Central memory CD8-positive, alpha-beta T cell (primary cell): ENCODE measurements around the gene ERICH3.

Experiments
- ATAC-seq: fragments of 150-1000 bp; cut with Tn5 transposase; replicated peaks from 2 replicates; pipeline ENCODE4 v1.10.0; 2022; ENCODE audit warnings: mild to moderate bottlenecking, moderate FRiP score, moderate number of reproducible peaks; ENCODE audit not compliant: poor library complexity, severe bottlenecking; ENCODE audit errors: extremely low read depth
- DNase-seq, 2 donors: peaks; one replicate each; pipeline ENCODE4 v3.0.0; 2021; ENCODE audit warnings: low spot score in 2 of 2
- H3K27ac Mint-ChIP-seq: one replicate; pipeline ENCODE4 v1.8.0; 2022; ENCODE audit warnings: low read depth, mild to moderate bottlenecking, moderate library complexity, mixed read lengths
- H3K27me3 Mint-ChIP-seq: one replicate; pipeline ENCODE4 v1.8.0; 2022; ENCODE audit warnings: mixed read lengths
- H3K36me3 Mint-ChIP-seq: one replicate; pipeline ENCODE4 v1.8.0; 2022; ENCODE audit warnings: mild to moderate bottlenecking, moderate library complexity, mixed read lengths; ENCODE audit not compliant: insufficient read depth
- H3K4me1 Mint-ChIP-seq: one replicate; pipeline ENCODE4 v1.8.0; 2022; ENCODE audit warnings: mixed read lengths
- H3K4me3 Mint-ChIP-seq: one replicate; pipeline ENCODE4 v1.8.0; 2022; ENCODE audit warnings: mild to moderate bottlenecking, moderate library complexity, mixed read lengths
- H3K9me3 Mint-ChIP-seq: one replicate; pipeline ENCODE4 v1.8.0; 2022; ENCODE audit warnings: mixed read lengths

The ERICH3 gene

DNA sequence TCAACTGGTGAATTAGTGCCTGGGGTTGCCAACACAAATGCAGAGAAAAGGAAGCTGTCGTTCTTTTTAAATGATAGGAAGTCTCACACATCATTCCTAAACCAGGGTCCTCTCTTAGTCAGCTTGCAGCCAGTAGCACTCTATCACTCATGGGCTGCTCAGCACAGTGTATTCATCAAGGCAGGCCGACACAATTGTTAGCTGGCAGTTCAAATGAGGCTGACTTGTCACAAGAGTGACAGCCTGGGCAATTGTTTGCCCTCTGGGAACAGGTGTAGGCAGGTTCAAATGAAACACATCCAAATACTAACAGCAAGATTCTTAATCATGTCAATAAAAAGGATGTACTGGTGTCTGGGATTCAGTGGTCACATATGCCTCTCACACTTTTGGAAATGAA lies 76.9 kb downstream of the ERICH3 start:
- DNase-seq, result no peak
- Mint-ChIP-seq H3K36me3 (peaks cover 2% of the 10 kb centered on the region), H3K4me1 (no peaks in the 10 kb centered on the region), H3K9me3 (no peaks in the 10 kb centered on the region), H3K27ac (no peak overlapping the region), H3K4me3 (no peak overlapping the region), H3K27me3 (peaks cover 26% of the 10 kb centered on the region)
- ATAC-seq, result no peak

DNA sequence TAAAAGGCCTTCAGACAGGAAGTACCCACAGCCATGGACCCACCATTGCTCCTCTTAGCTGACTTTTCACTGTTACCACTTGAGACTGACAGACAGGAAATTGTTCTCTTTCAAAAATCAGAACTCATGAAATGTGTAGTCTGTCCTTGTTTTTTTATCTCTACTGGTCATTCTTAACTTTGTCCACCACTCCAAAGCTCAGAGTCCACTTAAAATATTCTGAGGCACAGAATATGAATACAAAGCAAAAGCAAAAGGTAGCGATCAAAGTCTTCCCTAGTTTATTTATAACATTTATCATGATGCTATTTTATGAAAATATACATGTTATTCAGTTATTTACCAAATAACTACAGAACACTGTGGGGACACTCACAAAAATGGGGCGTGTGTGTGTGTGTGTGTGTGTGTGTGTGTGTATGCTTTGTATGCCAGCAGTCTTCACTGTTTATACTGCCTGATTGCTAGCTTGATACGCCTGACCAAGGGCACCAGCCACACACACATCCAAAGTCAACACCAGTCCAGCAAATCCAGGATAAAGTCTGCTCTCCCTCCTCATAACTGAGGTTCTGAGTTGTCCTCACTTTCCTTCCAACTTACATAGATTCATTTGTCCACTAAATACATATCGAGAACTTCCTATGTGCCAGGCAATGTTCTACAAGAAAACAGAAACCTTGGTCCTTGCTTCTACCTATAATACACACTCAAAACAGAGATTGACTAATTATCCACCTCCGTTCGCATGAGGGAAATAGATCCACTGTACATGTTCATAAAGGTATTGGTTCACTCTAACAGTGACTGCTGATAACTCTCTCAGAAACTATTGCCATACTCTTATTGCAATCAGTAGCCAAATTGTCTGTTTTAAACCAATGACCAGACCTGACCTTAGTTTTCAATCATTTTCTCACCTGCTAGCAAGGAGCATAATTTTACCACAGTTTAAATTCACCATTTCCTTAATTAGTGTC lies 79.4 kb downstream of the ERICH3 start:
- Mint-ChIP-seq H3K4me1 (no peaks in the 10 kb centered on the region), H3K36me3 (peaks cover 2% of the 10 kb centered on the region), H3K27ac (no peak overlapping the region), H3K27me3 (peaks cover under 1% of the 10 kb centered on the region), H3K9me3 (no peaks in the 10 kb centered on the region), H3K4me3 (no peak overlapping the region)
- DNase-seq (no peak), ATAC-seq (no peak)

DNA sequence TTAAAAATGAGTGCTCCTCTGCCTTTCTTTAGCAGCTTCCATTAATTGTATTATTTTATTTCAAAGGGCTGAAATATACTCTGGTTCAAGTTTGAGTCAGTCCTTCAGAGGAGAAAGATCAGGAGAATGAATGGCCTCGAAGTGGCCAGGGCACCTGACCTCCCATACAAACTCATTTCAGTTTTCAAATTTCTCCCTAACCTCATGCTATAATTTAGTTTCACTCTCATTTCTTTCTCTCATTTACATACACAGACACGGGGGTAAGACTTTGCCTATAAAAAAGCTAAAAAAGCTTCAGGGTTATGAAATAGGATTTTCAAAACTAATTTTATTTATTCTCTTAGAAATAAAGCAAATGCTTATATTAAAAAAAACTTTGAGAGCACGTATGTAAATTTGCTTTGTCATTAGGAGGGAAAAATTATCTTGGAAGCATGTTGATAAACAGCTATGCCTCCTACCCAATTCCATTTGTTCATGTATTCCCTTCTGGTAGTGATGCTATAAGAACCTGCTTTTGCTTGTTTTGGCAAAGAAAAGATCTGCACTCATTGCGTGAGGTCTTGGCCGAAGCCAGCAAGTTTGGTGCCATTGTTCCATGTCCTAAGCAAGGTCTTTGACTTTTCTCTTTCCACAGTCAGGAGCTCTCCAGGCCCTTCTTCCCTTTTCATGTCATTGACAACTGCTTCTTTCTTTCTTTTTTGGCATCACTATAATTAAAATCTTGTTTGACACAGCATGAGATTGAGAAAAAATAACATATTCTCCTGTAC lies 80.8 kb downstream of the ERICH3 start:
- Mint-ChIP-seq H3K9me3 (no peaks in the 10 kb centered on the region), H3K4me3 (no peak overlapping the region), H3K36me3 (peaks cover under 1% of the 10 kb centered on the region), H3K4me1 (no peaks in the 10 kb centered on the region), H3K27ac (no peak overlapping the region), H3K27me3 (no peaks in the 10 kb centered on the region)
- DNase-seq, result no peak
- ATAC-seq, result no peak

DNA sequence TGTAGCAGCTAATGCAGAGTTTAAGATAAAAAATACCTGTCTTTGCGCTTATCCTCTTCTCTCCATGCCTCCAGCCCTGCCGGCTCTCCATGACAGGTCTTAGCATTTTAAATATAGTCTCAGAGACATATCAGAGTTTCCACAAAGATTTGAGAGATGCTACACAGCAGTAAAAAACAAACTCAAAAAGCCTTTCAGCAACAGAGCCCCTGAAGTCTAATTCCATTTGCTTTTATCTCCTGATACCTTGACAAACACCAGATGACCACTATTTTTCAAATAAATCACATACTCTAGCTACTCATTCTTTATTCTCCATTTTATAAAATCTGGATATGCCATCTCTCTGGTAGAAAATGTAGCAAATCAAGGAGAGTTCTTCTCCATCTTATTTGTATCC lies 81.6 kb downstream of the ERICH3 start:
- DNase-seq (no peak), ATAC-seq (no peak)
- H3K27ac Mint-ChIP-seq, result no peak overlapping the region
- H3K27me3 Mint-ChIP-seq, result no peaks in the 10 kb centered on the region
- no peaks in the 10 kb centered on the region for H3K36me3 Mint-ChIP-seq
- no peaks in the 10 kb centered on the region for H3K9me3 Mint-ChIP-seq
- H3K4me3 Mint-ChIP-seq, result no peak overlapping the region
- H3K4me1 Mint-ChIP-seq, result no peaks in the 10 kb centered on the region

DNA sequence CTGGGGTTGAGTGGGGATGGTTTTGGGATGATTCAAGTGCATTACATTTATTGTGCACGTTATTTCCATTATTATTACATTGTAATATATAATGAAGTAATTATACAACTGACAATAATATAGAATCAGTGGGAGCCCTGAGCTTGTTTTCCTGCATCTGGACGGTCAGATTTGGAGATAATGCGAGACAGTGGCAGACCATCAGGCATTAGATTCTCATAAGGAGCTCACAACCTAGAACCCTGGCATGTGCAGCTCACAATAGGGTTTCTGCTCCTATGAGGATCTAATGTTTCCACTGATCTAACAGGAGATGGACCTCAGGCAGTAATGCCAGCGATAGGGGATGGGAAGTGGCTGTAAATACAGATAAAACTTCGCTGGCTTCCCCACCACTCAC lies 83.3 kb downstream of the ERICH3 start:
- DNase-seq (no peak), ATAC-seq (no peak)
- Mint-ChIP-seq H3K36me3 (no peaks in the 10 kb centered on the region), H3K4me1 (peaks cover 7% of the 10 kb centered on the region), H3K9me3 (no peaks in the 10 kb centered on the region), H3K4me3 (no peak overlapping the region), H3K27ac (no peak overlapping the region), H3K27me3 (no peaks in the 10 kb centered on the region)

DNA sequence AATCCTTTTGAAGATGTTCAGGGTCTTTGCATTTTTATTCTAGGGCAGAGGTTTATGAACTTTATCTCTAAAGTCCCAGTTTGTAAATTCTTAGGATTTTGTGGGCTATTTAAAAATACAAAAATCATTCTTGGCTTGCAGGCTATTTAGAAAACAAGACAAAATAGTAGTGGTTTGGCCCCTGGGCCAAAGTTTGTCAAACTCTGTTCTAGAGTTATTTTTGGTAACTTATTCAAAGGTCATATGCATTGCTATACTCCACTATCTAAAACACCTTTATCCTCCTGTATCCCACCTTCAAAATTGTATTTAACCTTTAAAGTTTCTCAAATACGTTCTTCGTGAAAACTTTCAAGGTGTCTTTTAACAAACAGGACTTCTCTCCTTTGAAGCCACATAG lies 85.7 kb downstream of the ERICH3 start:
- no peak for DNase-seq
- H3K4me1 Mint-ChIP-seq, result peaks cover 7% of the 10 kb centered on the region
- H3K9me3 Mint-ChIP-seq, result no peaks in the 10 kb centered on the region
- no peaks in the 10 kb centered on the region for H3K27me3 Mint-ChIP-seq
- H3K4me3 Mint-ChIP-seq, result no peak overlapping the region
- H3K36me3 Mint-ChIP-seq, result no peaks in the 10 kb centered on the region
- H3K27ac Mint-ChIP-seq, result no peak overlapping the region
- no peak for ATAC-seq

DNA sequence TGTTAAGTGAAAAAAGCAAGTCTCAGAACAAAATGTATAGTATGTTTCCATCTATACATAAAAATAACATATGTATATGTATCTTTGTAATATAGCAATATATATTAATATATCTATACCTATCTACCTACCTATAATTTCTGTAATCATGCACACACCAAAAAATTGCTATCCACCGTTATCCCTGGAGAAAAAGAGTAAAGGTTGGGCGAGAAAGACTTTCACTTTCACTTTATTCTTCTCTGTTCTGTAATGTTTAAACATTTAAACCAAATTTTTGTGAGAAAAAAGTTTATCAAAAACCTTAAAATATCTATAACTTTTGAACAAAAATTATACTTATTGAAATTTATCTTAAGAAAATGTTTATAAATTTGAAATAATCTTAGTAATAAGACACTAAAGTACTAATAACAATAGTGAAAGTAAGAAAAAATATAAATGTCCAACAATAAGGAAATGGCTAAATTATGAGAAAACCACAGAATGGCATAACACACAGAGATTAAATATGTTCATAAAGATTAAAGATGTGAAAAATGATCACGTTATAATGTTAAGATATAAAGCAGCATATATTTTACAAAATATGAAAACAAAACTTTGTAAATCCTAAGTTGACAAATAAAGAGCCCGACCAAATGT lies 87.2 kb downstream of the ERICH3 start:
- Mint-ChIP-seq H3K27ac (peak overlapping the region; percentile 27), H3K36me3 (no peaks in the 10 kb centered on the region)

DNA sequence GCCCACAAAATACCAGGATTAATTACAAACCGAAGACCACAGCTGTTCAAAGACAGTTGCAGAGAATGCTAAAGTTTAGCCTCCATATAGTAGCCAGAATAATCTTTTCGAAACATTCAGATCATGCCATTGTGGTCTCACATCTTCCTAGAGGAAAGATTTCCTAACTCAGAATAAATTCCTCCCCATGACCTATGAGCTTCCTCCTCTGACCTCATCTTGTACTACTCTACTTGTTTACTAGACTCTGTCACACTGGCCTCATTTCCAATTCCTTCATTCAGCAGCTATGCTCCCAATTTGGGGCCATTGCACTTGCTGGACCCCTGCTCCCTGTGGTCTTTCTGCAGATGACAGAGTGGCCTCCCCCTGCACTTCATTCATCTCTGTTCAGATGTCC lies 89.4 kb downstream of the ERICH3 start:
- Mint-ChIP-seq H3K9me3 (no peaks in the 10 kb centered on the region), H3K4me1 (peaks cover 7% of the 10 kb centered on the region), H3K36me3 (no peaks in the 10 kb centered on the region), H3K27me3 (no peaks in the 10 kb centered on the region), H3K4me3 (no peak overlapping the region), H3K27ac (no peak overlapping the region)
- ATAC-seq (no peak), DNase-seq (no peak)

More for the DNA sequence above, 87.2 kb downstream of the ERICH3 start:
- no peaks in the 10 kb centered on the region for H3K27me3 Mint-ChIP-seq
- no peak for DNase-seq
- no peaks in the 10 kb centered on the region for H3K9me3 Mint-ChIP-seq
- no peak for ATAC-seq
- H3K4me3 Mint-ChIP-seq, result peak overlapping the region; percentile 57
- H3K4me1 Mint-ChIP-seq, result peaks cover 7% of the 10 kb centered on the region

DNA sequence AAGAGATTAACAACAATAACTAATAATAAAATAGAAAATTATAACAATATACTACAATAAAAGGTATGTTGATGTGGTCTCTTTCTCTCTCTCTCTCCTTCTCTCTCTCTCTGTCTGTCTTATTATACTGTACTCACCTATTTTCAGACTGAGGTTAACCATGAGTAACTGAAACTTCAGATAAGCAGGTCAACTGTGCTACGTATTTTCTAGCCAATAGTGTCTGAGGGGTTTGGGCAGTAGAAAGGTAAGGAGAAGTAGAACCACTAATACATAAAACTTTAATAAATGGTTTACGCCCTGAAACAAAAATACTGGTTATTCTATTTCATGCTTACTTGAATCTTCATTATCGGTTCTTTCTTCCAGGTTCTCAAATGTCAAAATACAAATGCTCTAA lies 90.2 kb downstream of the ERICH3 start:
- Mint-ChIP-seq H3K27me3 (no peaks in the 10 kb centered on the region), H3K36me3 (no peaks in the 10 kb centered on the region), H3K27ac (no peak overlapping the region), H3K9me3 (no peaks in the 10 kb centered on the region), H3K4me1 (peaks cover 7% of the 10 kb centered on the region), H3K4me3 (no peak overlapping the region)
- ATAC-seq (no peak), DNase-seq (no peak)

DNA sequence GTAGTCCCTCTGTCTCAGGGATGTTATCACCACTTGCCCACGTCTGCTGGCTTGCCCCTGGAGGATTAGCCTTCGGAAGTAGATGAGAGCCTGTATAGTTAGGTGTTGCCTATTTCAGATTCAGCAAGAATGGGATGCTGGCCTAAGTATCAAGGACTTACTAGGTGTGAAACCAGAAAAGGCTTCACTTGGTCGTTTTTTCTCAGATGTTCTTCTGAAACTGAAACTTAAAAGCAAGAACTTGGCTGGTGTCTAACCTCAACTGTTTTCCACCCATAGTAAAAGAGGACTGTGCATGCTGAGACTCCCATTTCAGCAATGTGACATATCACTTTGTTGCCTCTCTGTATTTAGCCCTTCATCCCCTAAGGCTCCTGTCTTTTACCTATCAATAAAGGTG lies 94.2 kb downstream of the ERICH3 start:
- Mint-ChIP-seq H3K27ac (no peak overlapping the region), H3K9me3 (no peaks in the 10 kb centered on the region), H3K36me3 (no peaks in the 10 kb centered on the region), H3K27me3 (no peaks in the 10 kb centered on the region), H3K4me1 (no peaks in the 10 kb centered on the region), H3K4me3 (no peak overlapping the region)
- peak; percentile 60 for ATAC-seq
- DNase-seq, result no peak

DNA sequence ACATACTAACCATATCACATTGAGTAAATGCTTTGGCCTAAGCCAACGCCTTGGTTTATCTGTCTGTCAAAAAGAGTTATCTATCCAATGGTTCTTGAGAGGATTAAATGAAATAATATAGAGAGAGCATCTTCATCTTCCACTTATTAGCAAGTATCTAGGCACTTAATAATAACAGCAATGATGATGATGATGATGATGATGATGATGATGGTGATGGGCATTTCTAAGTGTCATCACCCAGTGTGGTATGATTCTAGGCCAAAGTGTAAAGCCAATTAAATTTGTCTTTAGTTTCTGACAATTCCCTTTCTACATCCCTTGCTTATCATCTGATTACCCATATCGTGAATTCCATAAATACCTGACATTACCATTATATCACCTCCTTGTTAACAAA lies 95.5 kb downstream of the ERICH3 start:
- Mint-ChIP-seq H3K4me1 (no peaks in the 10 kb centered on the region), H3K36me3 (no peaks in the 10 kb centered on the region), H3K4me3 (no peak overlapping the region), H3K27me3 (no peaks in the 10 kb centered on the region), H3K27ac (no peak overlapping the region), H3K9me3 (no peaks in the 10 kb centered on the region)
- ATAC-seq (no peak), DNase-seq (no peak)

DNA sequence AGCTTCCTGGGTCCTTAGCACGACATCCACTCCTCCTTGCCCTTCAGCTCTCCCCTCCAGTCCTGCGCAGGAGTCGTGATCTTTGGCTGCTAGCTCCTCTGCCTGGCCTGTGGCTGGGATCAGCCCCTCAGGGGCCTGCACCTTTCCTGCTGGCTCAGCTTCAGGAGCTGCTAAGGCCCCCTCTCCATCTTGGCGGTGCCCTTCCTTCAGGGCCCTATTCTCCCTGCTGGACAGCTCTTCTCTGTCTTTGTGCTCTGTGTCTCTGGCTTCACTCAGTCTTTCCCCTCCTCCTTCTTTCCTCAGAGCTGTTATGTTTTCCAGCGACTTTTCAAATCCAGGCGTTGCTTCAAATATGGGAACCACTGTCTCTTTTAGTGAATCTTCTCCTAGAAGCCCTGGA lies 101.7 kb downstream of the ERICH3 start:
- Mint-ChIP-seq H3K4me1 (no peaks in the 10 kb centered on the region), H3K27ac (no peak overlapping the region), H3K9me3 (no peaks in the 10 kb centered on the region), H3K27me3 (no peaks in the 10 kb centered on the region), H3K4me3 (no peak overlapping the region), H3K36me3 (no peaks in the 10 kb centered on the region)
- no peak for ATAC-seq
- DNase-seq, result no peak
